K562 (cell line): Measurements from ENCODE around the gene FIS1. TPM values are rescaled to one million over a fixed set of nuclear protein-coding genes. Genes with fewer than 3 reads are reported as not detected.

ENCODE experiments used
- ATAC-seq: fragments of 200-7000 bp; cut with Tn5 transposase; 3 replicates; pipeline ENCODE4 v1.9.1; 2020; ENCODE audit warnings: moderate library complexity
- BruUV-seq: library from RNA; stranded (reverse); fragments of 400-500 nt; replicated peaks from 2 replicates; lab custom pipeline; 2021; lab: Mats Ljungman, UMichigan
- CTCF ChIA-PET: fragments of 300-600 bp; formaldehyde crosslinking; extraction: SDS; loops from one replicate; lab custom pipeline; 2021; ENCODE audit warnings: low intra/inter-chr PET ratio; lab: Yijun Ruan, JAX
- POLR2A ChIA-PET: fragments of 300-600, 350-650 bp; sonication (Branson Sonifier 250); formaldehyde crosslinking; extraction: SDS; loops from one replicate; lab custom pipeline; 2021; ENCODE audit warnings: antibody characterized with exemption, inconsistent platforms; lab: Yijun Ruan, JAX
- DNase-seq, 4 experiments: peaks; one replicate each; pipeline versions ENCODE4 v3.0.0 to v3.0.0-alpha.2; 2011 to 2018; ENCODE audit warnings: low spot score in 3 of 4, mixed read lengths in 3 of 4; ENCODE audit errors: extremely low read depth in 1 of 4
- FAIRE-seq: peaks from 2 replicates; lab custom pipeline; 2011; peaks lifted over from hg19 to GRCh38; lab: Jason Lieb, UNC
- H2AFZ ChIP-seq: 2 replicates; pipeline ENCODE4 v1.6.0; 2011; ENCODE audit warnings: low read depth, low read length, control low read depth, inconsistent platforms
- H3K27ac ChIP-seq: fragments of 200-600 bp; 3 replicates; pipeline ENCODE4 v1.8.0; 2011; ENCODE audit warnings: low read depth, mild to moderate bottlenecking, control low read depth, inconsistent platforms, low read length, moderate library complexity, mixed read lengths; ENCODE audit errors: extremely low read depth
- H3K27me3 ChIP-seq, 2 experiments: fragments of 300-600 bp in 1 of 2; 2 replicates in 1 of 2; 3 replicates in 1 of 2; pipeline versions ENCODE4 v1.6.0 to v1.8.0; 2011; ENCODE audit warnings: inconsistent platforms in 2 of 2, low read length in 2 of 2, mild to moderate bottlenecking in 1 of 2, mixed read lengths in 1 of 2, moderate library complexity in 1 of 2; ENCODE audit not compliant: control insufficient read depth in 2 of 2, insufficient read depth in 2 of 2
- H3K36me3 ChIP-seq: fragments of 300-600 bp; 3 replicates; pipeline ENCODE4 v1.8.0; 2011; ENCODE audit warnings: mild to moderate bottlenecking, low read length, inconsistent platforms; ENCODE audit not compliant: control insufficient read depth, insufficient read depth
- H3K4me1 ChIP-seq, 2 experiments: fragments of 200-600 bp in 1 of 2; replicated peaks in 1 of 2; 2 replicates in 1 of 2; 3 replicates in 1 of 2; pipeline versions ENCODE4 v1.5.1 to v1.8.0; 2011; ENCODE audit warnings: inconsistent platforms in 2 of 2, low read length in 2 of 2, mild to moderate bottlenecking in 1 of 2, mixed read lengths in 1 of 2, moderate library complexity in 1 of 2; ENCODE audit not compliant: control insufficient read depth in 2 of 2, insufficient read depth in 2 of 2
- H3K4me2 ChIP-seq: 2 replicates; pipeline ENCODE4 v1.6.1; 2011; ENCODE audit warnings: low read length, control low read depth, inconsistent platforms, mixed read lengths; ENCODE audit not compliant: insufficient read depth
- H3K4me3 ChIP-seq: fragments of 200-600 bp; sonication (generic), shearing (Covaris generic); 2 replicates; pipeline ENCODE4 v1.5.1; 2016; ENCODE audit warnings: control low read depth, inconsistent platforms
- H3K79me2 ChIP-seq: fragments of 200-600 bp; 3 replicates; pipeline ENCODE4 v1.8.0; 2011; ENCODE audit warnings: low read length, inconsistent platforms; ENCODE audit not compliant: control insufficient read depth, insufficient read depth
- H3K9ac ChIP-seq, 2 experiments: 2 replicates each; pipeline versions ENCODE4 v1.6.0 to v1.6.1; 2011; ENCODE audit warnings: low read depth in 2 of 2, low read length in 2 of 2, control low read depth in 1 of 2, inconsistent platforms in 1 of 2, mild to moderate bottlenecking in 1 of 2, mixed read lengths in 1 of 2; ENCODE audit not compliant: insufficient read depth in 1 of 2
- H3K9me1 ChIP-seq: one replicate; pipeline ENCODE4 v1.6.0; 2011; ENCODE audit warnings: inconsistent platforms, mild to moderate bottlenecking, low read length, moderate library complexity; ENCODE audit not compliant: control insufficient read depth, insufficient read depth
- H3K9me3 ChIP-seq: replicated peaks from 2 replicates; pipeline ENCODE4 v1.5.1; 2011; ENCODE audit warnings: low read depth, low read length, inconsistent platforms; ENCODE audit not compliant: control insufficient read depth, insufficient read depth
- H4K20me1 ChIP-seq: replicated peaks from 2 replicates; pipeline ENCODE4 v1.6.1; 2011; ENCODE audit warnings: low read length, inconsistent platforms, mixed read lengths; ENCODE audit not compliant: control insufficient read depth, insufficient read depth
- BACH1 ChIP-seq: fragments of 200-800 bp; sonication (Bioruptor generic); IDR thresholded peaks from 2 replicates; pipeline ENCODE4 v1.6.1; 2016; ENCODE audit warnings: missing genetic modification characterization, missing compliant biosample characterization
- BRCA1 ChIP-seq, 2 experiments: fragments of 450-650 bp in 1 of 2; sonication (generic) in 1 of 2; formaldehyde crosslinking in 1 of 2; IDR thresholded peaks; 2 replicates each; pipeline versions ENCODE4 v1.5.0 to v1.6.1; 2017 to 2020; ENCODE audit warnings: mild to moderate bottlenecking in 1 of 2, missing genetic modification reagents in 1 of 2
- E2F5 ChIP-seq: sonication (generic); formaldehyde crosslinking; IDR thresholded peaks from 2 replicates; pipeline ENCODE4 v1.8.0; 2022; ENCODE audit warnings: mild to moderate bottlenecking, missing genetic modification reagents
- FOXP1 ChIP-seq: sonication (generic); formaldehyde crosslinking; IDR thresholded peaks from 2 replicates; pipeline ENCODE4 v1.8.0; 2022; ENCODE audit warnings: mild to moderate bottlenecking, missing genetic modification reagents
- MEF2D ChIP-seq: conservative IDR thresholded peaks from 2 replicates; pipeline ENCODE4 v1.6.1; 2016; ENCODE audit warnings: low read depth, missing genetic modification characterization, missing compliant biosample characterization
- TARDBP ChIP-seq: fragments of 450-650 bp; IDR thresholded peaks from 2 replicates; pipeline ENCODE4 v1.6.1; 2016
- ZNF140 ChIP-seq: fragments of 250-450 bp; sonication (Bioruptor Pico); IDR thresholded peaks from 2 replicates; pipeline ENCODE4 v1.8.0; 2021; ENCODE audit warnings: moderate library complexity, mild to moderate bottlenecking, inconsistent platforms
- ZNF197 ChIP-seq: fragments of 200-800 bp; sonication (Bioruptor generic); IDR thresholded peaks from 2 replicates; pipeline ENCODE4 v1.6.1; 2016; ENCODE audit warnings: low read depth, missing genetic modification characterization, missing compliant biosample characterization
- ZNF212 ChIP-seq: fragments of 450-650 bp; formaldehyde crosslinking; IDR thresholded peaks from 2 replicates; pipeline ENCODE4 v1.4.0; 2020; ENCODE audit warnings: mild to moderate bottlenecking
- ZNF77 ChIP-seq: fragments of 250-450 bp; sonication (Bioruptor Pico); IDR thresholded peaks from 2 replicates; pipeline ENCODE4 v1.5.0; 2020
- WGBS: fragments of 100-300 bp; shearing (Covaris generic); methylation state at CpG from one replicate; pipeline ENCODE4 v1.1.6; 2016; ENCODE audit warnings: low coverage, mixed read lengths; ENCODE audit not compliant: insufficient coverage; ENCODE audit errors: missing lambda C conversion rate; 5-methylcytosine and 5-hydroxymethylcytosine counted together
- in situ Hi-C: fragments of 300-500 bp; cut with MboI; formaldehyde crosslinking; loops from 4 replicates; pipeline ENCODE4 v1.15.0; 2018; ENCODE audit warnings: inconsistent platforms, mixed read lengths
- intact Hi-C: fragments of 100-400 bp; cut with micrococcal nuclease; formaldehyde crosslinking; loops from 2 replicates; pipeline ENCODE4 v1.14.2; 2022
- polyA plus RNA-seq, 8 experiments: library from polyadenylated mRNA; depleted of rRNA in 4 of 8; stranded (reverse) in 5 of 8; unstranded in 3 of 8; fragments of >200 nt; fragmentation: Nextera tagmentation in 2 of 8; fragmentation: Illumina TruSeq in 1 of 8; extraction: Ambion mirVana in 2 of 8; extraction: Trizol in 1 of 8; gene quantifications; 2 replicates each; pipeline versions ENCODE4 v1.2.1 to v1.2.3, GENCODE V29; 2011 to 2014; ENCODE audit warnings: inconsistent platforms in 1 of 8, missing spikeins in 1 of 8
- total RNA-seq, 7 experiments: library from RNA; depleted of rRNA in 6 of 7; stranded (reverse); fragments of >200 nt in 6 of 7; fragmentation: Illumina TruSeq in 2 of 7; extraction: Trizol in 2 of 7; gene quantifications; 2 replicates each; pipeline versions ENCODE4 v1.2.1 to v1.2.3, GENCODE V29; 2011 to 2021; ENCODE audit warnings: low replicate concordance in 1 of 7
- TF ChIP-seq, protein P1 (sequence below), 3 experiments: fragments of 200-800 bp in 1 of 3; fragments of 250-450 bp in 1 of 3; fragments of 450-650 bp in 1 of 3; sonication (Bioruptor Pico) in 1 of 3; sonication (Bioruptor generic) in 1 of 3; formaldehyde crosslinking in 1 of 3; IDR thresholded peaks; 2 replicates each; pipeline versions ENCODE4 v1.6.1 to v1.8.0; 2016 to 2022; ENCODE audit warnings: mild to moderate bottlenecking in 2 of 3, missing genetic modification characterization in 2 of 3, missing compliant biosample characterization in 1 of 3, moderate library complexity in 1 of 3
- TF ChIP-seq, protein P2 (sequence below), 2 experiments: IDR thresholded peaks; 2 replicates each; pipeline ENCODE4 v1.6.1; 2011; ENCODE audit warnings: borderline replicate concordance in 1 of 2, control low read depth in 1 of 2, low read depth in 1 of 2, low read length in 1 of 2, mild to moderate bottlenecking in 1 of 2, mixed read lengths in 1 of 2, moderate library complexity in 1 of 2; ENCODE audit not compliant: insufficient read depth in 1 of 2, insufficient read length in 1 of 2, poor library complexity in 1 of 2, severe bottlenecking in 1 of 2; ENCODE audit errors: extremely low read depth in 1 of 2
- TF ChIP-seq, protein P3 (sequence below), 2 experiments: fragments of 450-650 bp in 1 of 2; sonication (generic) in 1 of 2; formaldehyde crosslinking in 1 of 2; IDR thresholded peaks in 1 of 2; conservative IDR thresholded peaks in 1 of 2; 2 replicates each; pipeline versions ENCODE4 v1.6.1 to v1.8.1; 2016 to 2023; ENCODE audit warnings: mild to moderate bottlenecking in 2 of 2, moderate library complexity in 2 of 2, inconsistent platforms in 1 of 2, missing genetic modification reagents in 1 of 2

FIS1 gene
- total and polyA plus RNA-seq, 9 of the 15 experiments (the other 6 are each of a cell fraction or from before 2014, with no cell fraction given): 86.0 to 257 (median 144) TPM

GRCh38 chr7:101206665-101207042 is 38.2 kb downstream of the FIS1 start:
- FAIRE-seq (no peak), DNase-seq (no peak), ATAC-seq (no peak)
- H3K9ac ChIP-seq: peak overlapping the region in 1 of 2 experiments; percentile 17; a peak in 1 of 4 replicates
- H2AFZ ChIP-seq: no peak overlapping the region
- in situ Hi-C loops: no loop called here
- H3K27ac ChIP-seq: no peak overlapping the region
- ChIA-PET CTCF (no interaction called here), POLR2A (interaction anchor here (1.1 kb wide), 1 partner anchor 17 kb away, joined by 3 read pairs; no protein-coding TSS in a partner anchor)
- WGBS: 76% methylated on average over 7 of the region's 19 CpGs
- peaks cover 0 to 7% of the 10 kb centered on the region in 2 experiments; a peak in 1 of 5 replicates for H3K27me3 ChIP-seq
- peaks cover 45% of the 10 kb centered on the region; the same call in 2 of the 3 replicates for H3K36me3 ChIP-seq
- H3K4me2 ChIP-seq: no peak overlapping the region
- H4K20me1 ChIP-seq: no peaks in the 10 kb centered on the region
- intact Hi-C loops: no loop called here
- BruUV-seq: no TSS peak
- H3K79me2 ChIP-seq: no peaks in the 10 kb centered on the region
- H3K9me1 ChIP-seq: no peaks in the 10 kb centered on the region
- no peak overlapping the region for H3K4me3 ChIP-seq
- H3K9me3 ChIP-seq: no peaks in the 10 kb centered on the region
- H3K4me1 ChIP-seq: peaks cover 0 to 33% of the 10 kb centered on the region in 2 experiments; a peak in 3 of 5 replicates
- TF ChIP-seq MEF2D (tag): no peak
- no peak for TF ChIP-seq TARDBP
- no peak for TF ChIP-seq ZNF140
- no peak for TF ChIP-seq ZNF197 (CRISPR knock-in tag)
- TF ChIP-seq, protein P1, sequence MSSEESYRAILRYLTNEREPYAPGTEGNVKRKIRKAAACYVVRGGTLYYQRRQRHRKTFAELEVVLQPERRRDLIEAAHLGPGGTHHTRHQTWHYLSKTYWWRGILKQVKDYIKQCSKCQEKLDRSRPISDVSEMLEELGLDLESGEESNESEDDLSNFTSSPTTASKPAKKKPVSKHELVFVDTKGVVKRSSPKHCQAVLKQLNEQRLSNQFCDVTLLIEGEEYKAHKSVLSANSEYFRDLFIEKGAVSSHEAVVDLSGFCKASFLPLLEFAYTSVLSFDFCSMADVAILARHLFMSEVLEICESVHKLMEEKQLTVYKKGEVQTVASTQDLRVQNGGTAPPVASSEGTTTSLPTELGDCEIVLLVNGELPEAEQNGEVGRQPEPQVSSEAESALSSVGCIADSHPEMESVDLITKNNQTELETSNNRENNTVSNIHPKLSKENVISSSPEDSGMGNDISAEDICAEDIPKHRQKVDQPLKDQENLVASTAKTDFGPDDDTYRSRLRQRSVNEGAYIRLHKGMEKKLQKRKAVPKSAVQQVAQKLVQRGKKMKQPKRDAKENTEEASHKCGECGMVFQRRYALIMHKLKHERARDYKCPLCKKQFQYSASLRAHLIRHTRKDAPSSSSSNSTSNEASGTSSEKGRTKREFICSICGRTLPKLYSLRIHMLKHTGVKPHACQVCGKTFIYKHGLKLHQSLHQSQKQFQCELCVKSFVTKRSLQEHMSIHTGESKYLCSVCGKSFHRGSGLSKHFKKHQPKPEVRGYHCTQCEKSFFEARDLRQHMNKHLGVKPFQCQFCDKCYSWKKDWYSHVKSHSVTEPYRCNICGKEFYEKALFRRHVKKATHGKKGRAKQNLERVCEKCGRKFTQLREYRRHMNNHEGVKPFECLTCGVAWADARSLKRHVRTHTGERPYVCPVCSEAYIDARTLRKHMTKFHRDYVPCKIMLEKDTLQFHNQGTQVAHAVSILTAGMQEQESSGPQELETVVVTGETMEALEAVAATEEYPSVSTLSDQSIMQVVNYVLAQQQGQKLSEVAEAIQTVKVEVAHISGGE (CRISPR knock-in tag; IDR thresholded peaks at IDR 0.05): no peak
- TF ChIP-seq, protein P2, sequence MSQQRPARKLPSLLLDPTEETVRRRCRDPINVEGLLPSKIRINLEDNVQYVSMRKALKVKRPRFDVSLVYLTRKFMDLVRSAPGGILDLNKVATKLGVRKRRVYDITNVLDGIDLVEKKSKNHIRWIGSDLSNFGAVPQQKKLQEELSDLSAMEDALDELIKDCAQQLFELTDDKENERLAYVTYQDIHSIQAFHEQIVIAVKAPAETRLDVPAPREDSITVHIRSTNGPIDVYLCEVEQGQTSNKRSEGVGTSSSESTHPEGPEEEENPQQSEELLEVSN (IDR thresholded peaks at IDR 0.05; ENCODE audit: borderline replicate concordance in 1 of 2, extremely low read depth in 1 of 2, insufficient read depth in 1 of 2, insufficient read length in 1 of 2, low read depth in 1 of 2, low read length in 1 of 2, poor library complexity in 1 of 2, severe bottlenecking in 1 of 2): no peak
- TF ChIP-seq ZNF212 (CRISPR knock-in tag): no peak
- TF ChIP-seq E2F5: no peak
- no peak for TF ChIP-seq BACH1 (tag)
- no peak for TF ChIP-seq ZNF77 (CRISPR knock-in tag)
- no peak for TF ChIP-seq BRCA1 (IDR thresholded peaks at IDR 0.05)
- no peak for TF ChIP-seq BRCA1 (CRISPR knock-in tag; IDR thresholded peaks at IDR 0.05)
- no peak for TF ChIP-seq FOXP1
- TF ChIP-seq, protein P3, sequence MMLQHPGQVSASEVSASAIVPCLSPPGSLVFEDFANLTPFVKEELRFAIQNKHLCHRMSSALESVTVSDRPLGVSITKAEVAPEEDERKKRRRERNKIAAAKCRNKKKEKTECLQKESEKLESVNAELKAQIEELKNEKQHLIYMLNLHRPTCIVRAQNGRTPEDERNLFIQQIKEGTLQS (IDR thresholded peaks at IDR 0.05): no peak
- TF ChIP-seq, protein P3 (CRISPR knock-in tag; conservative IDR thresholded peaks at IDR 0.05): no peak
